Smooth muscle cell (in vitro differentiated cells): ENCODE results near the gene MAP2K4. TPM values are rescaled to one million over a fixed set of nuclear protein-coding genes. Genes with fewer than 3 reads are reported as not detected.

Experiments used
- DNase-seq: peaks from one replicate; lab custom pipeline; 2025; ENCODE audit not compliant: unreplicated experiment; lab: John Stamatoyannopoulos, UW
- H2AFZ ChIP-seq: fragments of 200-600 bp; sonication (generic); 2 replicates; pipeline ENCODE4 v1.6.0; 2016; ENCODE audit warnings: antibody characterized with exemption, low read depth, mild to moderate bottlenecking
- H3F3A ChIP-seq: fragments of 200-600 bp; sonication (generic); 2 replicates; pipeline ENCODE4 v1.6.0; 2017; ENCODE audit warnings: antibody characterized with exemption, low read depth
- H3K27ac ChIP-seq: fragments of 200-600 bp; sonication (generic); 2 replicates; pipeline ENCODE4 v1.5.1; 2016; ENCODE audit warnings: low read depth, mild to moderate bottlenecking
- H3K27me3 ChIP-seq: fragments of 200-600 bp; sonication (generic); 2 replicates; pipeline ENCODE4 v1.6.1; 2016; ENCODE audit warnings: low read depth, mild to moderate bottlenecking
- H3K36me3 ChIP-seq: fragments of 200-600 bp; sonication (generic); 2 replicates; pipeline ENCODE4 v1.5.1; 2016; ENCODE audit warnings: low read depth
- H3K4me1 ChIP-seq: fragments of 200-600 bp; sonication (generic); 2 replicates; pipeline ENCODE4 v1.5.1; 2016; ENCODE audit warnings: low read depth
- H3K4me2 ChIP-seq: fragments of 200-600 bp; sonication (generic); 2 replicates; pipeline ENCODE4 v1.6.0; 2016; ENCODE audit warnings: mild to moderate bottlenecking
- H3K4me3 ChIP-seq: fragments of 200-600 bp; sonication (generic); 2 replicates; pipeline ENCODE4 v1.5.1; 2016; ENCODE audit warnings: mild to moderate bottlenecking
- H3K79me2 ChIP-seq: fragments of 200-600 bp; sonication (generic); 2 replicates; pipeline ENCODE4 v1.6.0; 2016; ENCODE audit warnings: low read depth, mild to moderate bottlenecking
- H3K9ac ChIP-seq: fragments of 200-600 bp; sonication (generic); 2 replicates; pipeline ENCODE4 v1.6.0; 2016; ENCODE audit warnings: low read depth
- H3K9me3 ChIP-seq: fragments of 200-600 bp; sonication (generic); replicated peaks from 2 replicates; pipeline ENCODE4 v1.5.1; 2016; ENCODE audit warnings: low read depth
- H4K20me1 ChIP-seq: fragments of 200-600 bp; sonication (generic); 2 replicates; pipeline ENCODE4 v1.6.0; 2016; ENCODE audit warnings: low read depth
- whole genome bisulfite sequencing: methylation state at CpG from one replicate; pipeline ENCODE4 v1.1.7; 2016; ENCODE audit warnings: low lambda C conversion rate; 5-methylcytosine and 5-hydroxymethylcytosine counted together
- polyA plus RNA-seq: library from polyadenylated mRNA; unstranded; fragments of >200 nt; fragmentation: Nextera tagmentation; extraction: Ambion mirVana; gene quantifications from 2 replicates; pipeline ENCODE4 v1.2.1, GENCODE V29; 2016
- total RNA-seq: library from RNA; depleted of rRNA; stranded (reverse); fragments of >200 nt; gene quantifications from 2 replicates; pipeline ENCODE4 v1.2.3, GENCODE V29; 2014
- TF ChIP-seq, protein P1 (sequence below): fragments of 200-600 bp; sonication (generic); IDR thresholded peaks from 2 replicates; pipeline ENCODE4 v1.5.1; 2017; ENCODE audit warnings: borderline replicate concordance, mild to moderate bottlenecking, antibody characterized with exemption; ENCODE audit not compliant: insufficient read depth, poor library complexity, severe bottlenecking

MAP2K4 gene
- total and polyA plus RNA-seq, 2 experiments from 2014 or later, result 33.0 to 54.9 TPM

DNA sequence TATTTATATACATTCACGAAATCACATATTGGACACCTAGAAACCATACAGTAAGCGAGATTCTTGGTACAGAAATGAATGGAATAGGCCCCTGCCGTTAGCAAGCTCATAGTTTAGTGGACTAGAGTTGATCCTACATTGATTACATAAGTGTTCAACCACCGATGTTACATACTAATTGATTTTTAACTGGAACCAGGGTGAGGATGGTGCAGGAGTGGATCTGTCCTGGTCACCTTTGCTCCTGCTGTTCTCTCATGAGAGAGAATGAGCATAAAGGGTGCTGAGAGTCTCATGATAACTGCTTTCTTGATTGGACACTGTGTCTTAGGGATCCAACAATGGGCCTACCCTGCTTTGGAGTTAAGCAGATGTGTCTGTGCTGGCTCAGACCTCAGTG, 13.9 kb downstream of the MAP2K4 start:
- Histone ChIP-seq H3K4me1 (no peaks in the 10 kb centered on the region), H3K9me3 (no peaks in the 10 kb centered on the region), H3K9ac (no peak overlapping the region), H3K27ac (no peak overlapping the region), H3F3A (no peaks in the 10 kb centered on the region), H2AFZ (no peak overlapping the region), H3K27me3 (no peaks in the 10 kb centered on the region), H3K4me3 (no peak overlapping the region), H3K79me2 (peaks cover 100% of the 10 kb centered on the region), H4K20me1 (peaks cover 99% of the 10 kb centered on the region), H3K4me2 (no peak overlapping the region), H3K36me3 (no peaks in the 10 kb centered on the region)
- DNase-seq, result no peak
- 96% methylated on average over 4 of the region's 4 CpGs for WGBS
- TF ChIP-seq, protein P1, sequence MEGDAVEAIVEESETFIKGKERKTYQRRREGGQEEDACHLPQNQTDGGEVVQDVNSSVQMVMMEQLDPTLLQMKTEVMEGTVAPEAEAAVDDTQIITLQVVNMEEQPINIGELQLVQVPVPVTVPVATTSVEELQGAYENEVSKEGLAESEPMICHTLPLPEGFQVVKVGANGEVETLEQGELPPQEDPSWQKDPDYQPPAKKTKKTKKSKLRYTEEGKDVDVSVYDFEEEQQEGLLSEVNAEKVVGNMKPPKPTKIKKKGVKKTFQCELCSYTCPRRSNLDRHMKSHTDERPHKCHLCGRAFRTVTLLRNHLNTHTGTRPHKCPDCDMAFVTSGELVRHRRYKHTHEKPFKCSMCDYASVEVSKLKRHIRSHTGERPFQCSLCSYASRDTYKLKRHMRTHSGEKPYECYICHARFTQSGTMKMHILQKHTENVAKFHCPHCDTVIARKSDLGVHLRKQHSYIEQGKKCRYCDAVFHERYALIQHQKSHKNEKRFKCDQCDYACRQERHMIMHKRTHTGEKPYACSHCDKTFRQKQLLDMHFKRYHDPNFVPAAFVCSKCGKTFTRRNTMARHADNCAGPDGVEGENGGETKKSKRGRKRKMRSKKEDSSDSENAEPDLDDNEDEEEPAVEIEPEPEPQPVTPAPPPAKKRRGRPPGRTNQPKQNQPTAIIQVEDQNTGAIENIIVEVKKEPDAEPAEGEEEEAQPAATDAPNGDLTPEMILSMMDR, result no peak

DNA sequence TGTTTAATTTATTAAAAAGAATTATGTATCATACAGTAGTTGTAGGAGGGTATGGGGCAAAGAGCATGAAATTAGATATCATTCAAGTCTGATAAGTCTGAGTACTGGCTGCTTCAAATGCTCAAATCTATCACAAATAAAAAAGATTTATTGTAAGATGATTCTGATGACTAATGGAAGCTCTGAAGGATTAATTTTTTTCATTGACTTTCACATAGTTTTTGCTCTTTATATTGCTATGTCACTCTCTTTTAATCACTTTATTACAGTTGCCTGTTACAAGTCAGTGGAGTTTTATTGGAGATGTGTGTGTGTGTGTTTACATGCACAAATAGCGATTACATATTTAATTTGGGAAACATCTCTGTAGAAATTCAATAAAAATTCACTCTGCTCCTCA, 15.0 kb downstream of the MAP2K4 start:
- no peaks in the 10 kb centered on the region for H3K27me3 ChIP-seq
- no peak overlapping the region for H3K9ac ChIP-seq
- H3K4me2 ChIP-seq, result no peak overlapping the region
- H3K79me2 ChIP-seq, result peaks cover 97% of the 10 kb centered on the region
- no peak for DNase-seq
- 100% methylated on average over 1 of the region's 1 CpG for WGBS
- H3K36me3 ChIP-seq, result no peaks in the 10 kb centered on the region
- peaks cover 4% of the 10 kb centered on the region for H3F3A ChIP-seq
- H3K9me3 ChIP-seq, result no peaks in the 10 kb centered on the region
- TF ChIP-seq, protein P1, result no peak
- H4K20me1 ChIP-seq, result peaks cover 99% of the 10 kb centered on the region
- no peak overlapping the region for H3K4me3 ChIP-seq
- H3K27ac ChIP-seq, result no peak overlapping the region
- H3K4me1 ChIP-seq, result no peaks in the 10 kb centered on the region
- H2AFZ ChIP-seq, result no peak overlapping the region

DNA sequence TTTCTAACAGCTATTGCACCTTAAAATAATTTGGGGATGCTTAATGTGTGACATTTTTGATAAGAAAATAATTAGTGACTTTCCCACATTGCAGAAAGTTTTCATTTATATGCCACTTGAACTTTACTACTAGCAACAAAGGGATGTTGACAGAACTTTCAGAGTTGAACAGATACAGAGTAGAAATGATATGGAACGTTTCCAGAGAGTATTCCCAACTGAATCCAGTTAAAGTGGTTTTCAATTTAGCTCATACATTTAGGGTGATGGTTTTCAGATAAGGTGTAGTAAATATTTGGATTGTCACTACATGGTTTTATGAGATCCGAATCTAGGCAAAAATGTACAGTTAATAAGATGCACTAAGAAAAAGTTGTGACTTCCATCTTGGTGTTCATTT, 17.3 kb downstream of the MAP2K4 start:
- WGBS, result 57% methylated on average over 2 of the region's 2 CpGs
- no peaks in the 10 kb centered on the region for H3K36me3 ChIP-seq
- no peak overlapping the region for H3K4me2 ChIP-seq
- H3K9me3 ChIP-seq, result no peaks in the 10 kb centered on the region
- H2AFZ ChIP-seq, result no peak overlapping the region
- no peak overlapping the region for H3K4me3 ChIP-seq
- TF ChIP-seq, protein P1, result no peak
- peaks cover 100% of the 10 kb centered on the region for H4K20me1 ChIP-seq
- peaks cover 9% of the 10 kb centered on the region for H3F3A ChIP-seq
- H3K27ac ChIP-seq, result no peak overlapping the region
- peaks cover 94% of the 10 kb centered on the region for H3K79me2 ChIP-seq
- H3K27me3 ChIP-seq, result no peaks in the 10 kb centered on the region
- H3K4me1 ChIP-seq, result peaks cover 4% of the 10 kb centered on the region
- DNase-seq, result no peak
- H3K9ac ChIP-seq, result no peak overlapping the region

DNA sequence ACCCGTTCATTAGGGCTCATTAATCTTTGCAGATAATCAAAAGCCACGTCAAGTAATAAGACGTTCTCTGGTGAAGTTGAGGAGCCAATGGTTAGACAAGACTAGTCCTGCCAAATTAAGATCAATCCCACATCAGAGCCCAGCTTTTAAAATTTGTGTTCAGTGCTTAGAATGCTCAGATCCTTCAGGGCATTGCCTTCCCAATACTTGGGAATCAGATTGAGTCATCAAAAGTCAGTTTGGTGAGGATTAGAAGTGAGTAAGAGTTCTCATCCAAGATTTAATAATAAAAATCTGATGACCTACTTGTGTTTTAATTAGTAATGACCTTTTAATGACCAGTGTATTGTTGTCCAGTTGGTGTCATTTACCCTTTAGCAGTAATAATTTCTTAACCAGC, 19.8 kb downstream of the MAP2K4 start:
- peaks cover 9% of the 10 kb centered on the region for H3F3A ChIP-seq
- peak overlapping the region; percentile 38 for H3K27ac ChIP-seq
- no peaks in the 10 kb centered on the region for H3K36me3 ChIP-seq
- peaks cover 4% of the 10 kb centered on the region for H3K4me1 ChIP-seq
- H2AFZ ChIP-seq, result no peak overlapping the region
- H3K4me2 ChIP-seq, result peak overlapping the region; percentile 67
- peaks cover 100% of the 10 kb centered on the region for H4K20me1 ChIP-seq
- 53% methylated on average over 3 of the region's 3 CpGs for WGBS
- H3K9me3 ChIP-seq, result no peaks in the 10 kb centered on the region
- H3K9ac ChIP-seq, result no peak overlapping the region
- no peak overlapping the region for H3K4me3 ChIP-seq
- H3K27me3 ChIP-seq, result no peaks in the 10 kb centered on the region
- peaks cover 94% of the 10 kb centered on the region for H3K79me2 ChIP-seq
- no peak for DNase-seq
- TF ChIP-seq, protein P1, result no peak
